Cerebellar cortex (tissue), 1 donor: ENCODE results near the gene CSE1L.
"Not testable (repeated sequence)": the region's sequence is repeated elsewhere in the genome, so short reads cannot be mapped to it uniquely, and the experiment has no call there.

Experiments
- DNase-seq: peaks from one replicate; pipeline ENCODE4 v3.0.0-alpha.2; 2015; ENCODE audit warnings: low spot score

Gene CSE1L, protein sequence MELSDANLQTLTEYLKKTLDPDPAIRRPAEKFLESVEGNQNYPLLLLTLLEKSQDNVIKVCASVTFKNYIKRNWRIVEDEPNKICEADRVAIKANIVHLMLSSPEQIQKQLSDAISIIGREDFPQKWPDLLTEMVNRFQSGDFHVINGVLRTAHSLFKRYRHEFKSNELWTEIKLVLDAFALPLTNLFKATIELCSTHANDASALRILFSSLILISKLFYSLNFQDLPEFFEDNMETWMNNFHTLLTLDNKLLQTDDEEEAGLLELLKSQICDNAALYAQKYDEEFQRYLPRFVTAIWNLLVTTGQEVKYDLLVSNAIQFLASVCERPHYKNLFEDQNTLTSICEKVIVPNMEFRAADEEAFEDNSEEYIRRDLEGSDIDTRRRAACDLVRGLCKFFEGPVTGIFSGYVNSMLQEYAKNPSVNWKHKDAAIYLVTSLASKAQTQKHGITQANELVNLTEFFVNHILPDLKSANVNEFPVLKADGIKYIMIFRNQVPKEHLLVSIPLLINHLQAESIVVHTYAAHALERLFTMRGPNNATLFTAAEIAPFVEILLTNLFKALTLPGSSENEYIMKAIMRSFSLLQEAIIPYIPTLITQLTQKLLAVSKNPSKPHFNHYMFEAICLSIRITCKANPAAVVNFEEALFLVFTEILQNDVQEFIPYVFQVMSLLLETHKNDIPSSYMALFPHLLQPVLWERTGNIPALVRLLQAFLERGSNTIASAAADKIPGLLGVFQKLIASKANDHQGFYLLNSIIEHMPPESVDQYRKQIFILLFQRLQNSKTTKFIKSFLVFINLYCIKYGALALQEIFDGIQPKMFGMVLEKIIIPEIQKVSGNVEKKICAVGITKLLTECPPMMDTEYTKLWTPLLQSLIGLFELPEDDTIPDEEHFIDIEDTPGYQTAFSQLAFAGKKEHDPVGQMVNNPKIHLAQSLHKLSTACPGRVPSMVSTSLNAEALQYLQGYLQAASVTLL

DNA sequence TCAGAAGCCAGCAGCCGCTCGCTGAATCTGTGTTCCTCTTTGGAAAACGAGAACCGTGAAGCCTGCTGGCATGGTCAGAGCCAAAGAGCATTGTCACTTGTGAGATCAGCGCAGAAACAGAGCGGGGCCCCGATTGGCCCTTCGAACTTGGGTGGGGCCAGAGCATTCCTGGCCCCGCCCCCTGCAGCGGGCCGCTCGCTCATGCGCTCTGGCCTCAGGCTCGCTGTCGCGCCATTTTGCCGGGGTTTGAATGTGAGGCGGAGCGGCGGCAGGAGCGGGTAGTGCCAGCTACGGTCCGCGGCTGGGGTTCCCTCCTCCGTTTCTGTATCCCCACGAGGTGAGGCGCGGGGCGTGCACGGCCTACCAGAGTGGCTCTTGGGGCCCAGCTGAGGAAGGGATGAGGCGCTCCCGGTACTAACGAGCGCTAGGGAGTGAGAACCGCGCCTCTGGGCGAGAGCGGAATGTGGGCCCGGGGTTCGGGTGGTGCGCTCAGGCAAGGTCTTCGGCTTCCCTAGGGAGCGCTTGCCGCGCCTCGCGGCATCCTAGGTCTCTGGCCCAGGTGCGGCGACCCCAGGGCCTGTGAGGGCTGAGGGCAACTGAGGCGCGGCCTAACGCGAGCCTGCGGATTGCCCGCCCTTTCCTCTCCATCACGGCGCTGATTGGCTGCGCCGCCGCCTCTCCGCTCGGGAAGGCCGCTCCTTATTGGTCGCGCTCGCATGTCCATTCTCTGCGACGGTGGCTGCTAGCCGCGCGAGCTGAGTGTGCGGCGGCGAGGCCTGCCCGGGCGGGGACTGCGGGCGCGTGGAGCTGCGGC, at the start of gene CSE1L:
CSE1L (plus strand) TSS at position 226 of the 814 bp plus-strand sequence. CDS start 12,152 bp downstream, outside the sequence.
- DNase-seq, result peak; percentile 98

DNA sequence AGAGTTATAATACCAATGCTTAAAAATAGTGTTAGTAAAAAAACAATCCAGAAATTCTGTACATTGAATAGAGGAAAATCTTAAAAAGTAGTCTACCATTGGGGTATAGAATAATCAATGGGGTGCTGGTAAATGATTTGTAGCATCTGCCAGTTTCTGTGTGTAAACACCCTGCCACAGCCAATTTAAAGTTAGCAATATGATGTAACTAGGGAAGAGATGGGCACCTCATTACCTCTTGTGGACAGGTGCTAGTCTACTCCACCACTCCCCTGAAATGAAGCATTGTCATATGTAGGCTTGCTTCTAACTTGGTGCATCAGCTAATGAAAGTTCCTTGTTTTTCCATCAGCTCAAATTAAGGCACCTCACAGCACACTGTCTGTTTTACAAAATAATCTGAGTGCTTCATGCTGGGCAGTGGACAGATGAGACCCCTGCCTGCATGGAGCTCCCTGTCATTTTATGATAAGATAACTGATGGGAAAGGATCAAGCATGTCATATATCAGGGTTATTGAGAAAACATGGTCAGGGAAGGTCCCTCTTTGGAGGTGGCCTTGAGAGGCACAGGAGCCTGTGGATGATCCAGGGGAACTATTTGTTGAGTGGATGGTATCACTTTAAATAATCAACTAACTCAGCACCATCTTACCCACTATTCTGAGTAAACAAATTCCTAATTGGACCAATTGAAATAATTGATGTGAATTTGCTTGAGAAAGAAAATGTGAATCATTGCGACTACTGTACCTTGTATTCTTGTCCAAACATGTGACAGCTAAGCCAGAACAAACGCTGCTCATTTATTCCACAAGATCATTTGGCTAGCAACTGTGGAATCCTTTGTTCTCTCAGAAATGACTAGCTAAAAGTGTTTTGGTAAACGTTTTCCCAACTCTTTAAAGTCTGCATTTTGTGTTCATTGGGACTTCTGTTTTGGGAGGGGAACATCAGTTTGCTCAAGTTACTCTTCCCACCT, 45.9 kb upstream of the CSE1L start:
- DNase-seq, result no peak

DNA sequence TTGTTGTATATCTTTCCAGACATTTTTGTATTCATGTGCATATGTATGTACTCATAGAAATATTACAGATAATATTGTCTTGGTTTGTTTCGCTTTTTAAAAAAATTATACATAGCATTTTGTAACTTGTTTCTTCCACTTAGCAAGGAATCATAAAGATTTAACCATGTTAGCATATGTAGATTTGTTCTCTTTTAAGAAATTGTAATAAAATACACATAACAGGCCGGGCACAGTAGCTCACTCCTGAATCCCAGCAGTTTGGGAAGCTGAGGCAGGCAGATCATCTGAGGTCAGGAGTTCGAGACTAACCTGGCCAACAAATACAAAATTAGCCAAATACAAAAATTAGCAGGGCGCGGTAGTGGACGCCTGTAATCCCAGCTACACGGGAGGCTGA, 44.4 kb upstream of the CSE1L start:
- DNase-seq, result no peak

DNA sequence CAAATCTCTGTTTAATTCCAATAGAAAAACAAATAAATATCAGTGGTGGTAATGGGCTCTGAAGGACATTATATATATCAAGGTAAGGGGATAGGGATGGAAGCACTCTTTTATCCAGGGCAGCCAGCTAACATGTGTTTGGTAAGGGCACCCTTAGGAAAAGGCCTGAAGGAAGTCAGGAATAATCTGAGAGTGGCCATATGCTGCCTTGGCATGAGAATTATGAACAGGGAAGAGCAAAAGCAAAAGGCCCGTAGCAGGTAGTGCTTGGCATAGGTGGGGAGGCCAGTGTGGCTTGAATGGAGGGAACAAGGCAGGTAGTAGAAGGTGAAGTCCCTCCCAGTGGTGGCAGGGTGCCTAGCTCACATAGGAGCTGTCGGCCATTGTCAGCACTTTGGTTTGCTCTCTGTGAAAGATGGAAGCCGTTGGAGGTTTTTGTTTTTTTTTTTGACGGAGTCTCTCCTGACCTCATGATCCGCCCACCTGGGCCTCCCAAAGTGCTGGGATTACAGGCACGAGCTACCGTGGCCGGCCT, 39.6 kb upstream of the CSE1L start:
- DNase-seq, result peak; percentile 70

DNA sequence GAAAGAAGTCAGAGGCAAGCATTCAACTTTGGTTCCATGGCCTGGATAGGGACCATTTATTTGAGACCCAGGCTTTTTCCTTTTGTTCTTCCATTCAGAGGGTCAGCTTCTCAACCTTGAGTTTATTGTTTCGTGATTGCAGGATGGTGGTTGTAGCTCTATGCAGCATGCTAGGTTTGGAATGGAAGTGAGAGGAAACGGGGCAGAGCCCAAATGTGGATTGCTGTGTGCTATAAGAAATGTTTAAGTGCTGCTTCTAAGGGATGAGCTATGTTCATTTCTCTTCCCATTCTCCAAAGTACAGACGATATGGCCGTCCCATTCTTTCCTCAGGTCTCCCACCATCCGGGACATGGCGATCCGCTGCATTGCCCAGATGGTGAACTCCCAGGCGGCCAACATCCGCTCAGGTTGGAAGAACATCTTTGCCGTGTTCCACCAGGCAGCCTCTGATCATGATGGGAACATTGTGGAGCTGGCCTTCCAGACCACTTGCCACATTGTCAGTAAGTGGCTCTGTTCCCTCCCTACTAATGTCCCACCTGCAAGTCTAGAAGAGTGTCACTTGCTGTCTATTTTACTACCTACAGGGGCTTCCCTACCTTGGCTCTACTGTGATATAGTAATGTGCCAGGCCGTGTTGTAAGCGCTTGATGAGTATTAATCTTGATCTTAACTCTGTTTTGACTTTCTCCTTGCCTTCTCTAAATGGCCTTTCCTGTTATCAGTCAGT, 36.0 kb upstream of the CSE1L start:
- DNase-seq, result no peak

DNA sequence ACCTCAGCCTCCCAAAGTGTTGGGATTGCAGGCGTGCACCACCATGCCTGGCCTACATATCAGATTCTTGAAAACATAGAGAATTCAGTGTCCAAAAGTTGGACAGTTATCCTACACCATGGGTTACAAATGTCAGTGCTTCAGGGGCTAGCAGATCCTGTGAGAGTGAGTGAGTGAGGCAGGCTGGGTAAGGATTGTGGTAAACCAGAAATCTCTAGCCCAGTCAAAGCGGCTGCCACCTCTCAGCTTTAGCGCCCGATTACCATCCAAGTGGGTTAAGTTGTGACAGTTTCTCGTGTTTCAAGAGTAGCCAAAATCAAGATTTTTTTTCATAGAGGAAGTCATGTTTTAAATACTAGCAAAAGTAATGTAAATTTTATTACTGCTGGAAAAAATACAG, 21.9 kb upstream of the CSE1L start:
- no peak for DNase-seq

DNA sequence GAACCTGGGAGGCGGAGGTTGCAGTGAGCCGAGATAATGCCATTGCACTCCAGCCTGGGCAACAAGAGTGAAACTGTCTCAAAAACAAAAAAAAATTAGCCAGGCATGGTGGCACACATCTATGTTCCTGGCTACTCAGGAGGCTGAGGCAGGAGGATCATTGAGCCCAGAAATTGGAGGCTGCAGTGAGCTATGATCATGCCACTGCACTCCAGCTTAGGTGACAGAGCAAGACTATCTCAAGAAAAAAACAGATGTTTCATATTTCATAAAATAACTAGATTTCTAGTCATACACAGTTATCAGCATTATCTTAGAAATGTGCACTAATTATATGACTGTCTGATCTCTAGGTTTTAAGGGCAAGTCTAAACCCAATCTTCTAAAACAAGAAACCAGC, 17.9 kb upstream of the CSE1L start:
- DNase-seq, result not testable (repeated sequence)

DNA sequence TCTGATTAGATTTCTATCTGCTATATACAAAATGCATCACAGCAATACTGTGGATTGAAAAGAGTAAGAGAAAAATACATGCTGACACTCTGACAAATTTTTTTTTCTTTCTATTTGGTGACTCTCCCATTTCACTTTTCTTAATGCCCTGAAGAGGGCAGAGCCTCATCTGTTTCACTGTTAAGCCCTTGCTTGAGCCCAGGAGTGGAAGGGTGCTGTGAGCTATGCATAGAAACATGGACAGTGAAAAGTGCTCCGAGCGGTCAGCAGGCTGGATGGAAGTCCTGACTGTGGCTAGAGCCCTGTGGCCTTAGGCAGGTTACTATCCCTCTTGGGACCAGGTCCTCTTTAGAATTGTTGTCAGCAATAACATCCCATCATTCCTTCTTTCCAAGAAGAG, 17.4 kb upstream of the CSE1L start:
- peak; percentile 53 for DNase-seq

DNA sequence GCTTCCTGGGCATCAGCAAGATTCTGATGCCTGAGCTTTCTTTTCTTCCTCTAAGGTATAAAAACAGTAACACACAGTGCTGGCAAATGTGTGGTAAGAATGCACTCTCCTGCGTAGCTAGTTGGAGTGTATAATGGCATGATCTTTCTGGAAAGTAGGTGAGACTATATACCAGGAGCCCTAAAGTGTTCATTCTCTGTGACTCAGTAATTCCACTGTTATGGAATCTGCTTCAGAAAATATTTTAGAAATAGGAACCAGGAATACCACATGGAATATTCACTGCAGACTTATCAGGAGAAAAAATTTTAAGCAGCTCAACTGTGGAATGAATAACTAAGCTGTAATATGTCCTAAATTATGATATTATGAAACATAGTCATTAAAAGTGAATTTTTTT, 16.9 kb upstream of the CSE1L start:
- DNase-seq, result no peak

DNA sequence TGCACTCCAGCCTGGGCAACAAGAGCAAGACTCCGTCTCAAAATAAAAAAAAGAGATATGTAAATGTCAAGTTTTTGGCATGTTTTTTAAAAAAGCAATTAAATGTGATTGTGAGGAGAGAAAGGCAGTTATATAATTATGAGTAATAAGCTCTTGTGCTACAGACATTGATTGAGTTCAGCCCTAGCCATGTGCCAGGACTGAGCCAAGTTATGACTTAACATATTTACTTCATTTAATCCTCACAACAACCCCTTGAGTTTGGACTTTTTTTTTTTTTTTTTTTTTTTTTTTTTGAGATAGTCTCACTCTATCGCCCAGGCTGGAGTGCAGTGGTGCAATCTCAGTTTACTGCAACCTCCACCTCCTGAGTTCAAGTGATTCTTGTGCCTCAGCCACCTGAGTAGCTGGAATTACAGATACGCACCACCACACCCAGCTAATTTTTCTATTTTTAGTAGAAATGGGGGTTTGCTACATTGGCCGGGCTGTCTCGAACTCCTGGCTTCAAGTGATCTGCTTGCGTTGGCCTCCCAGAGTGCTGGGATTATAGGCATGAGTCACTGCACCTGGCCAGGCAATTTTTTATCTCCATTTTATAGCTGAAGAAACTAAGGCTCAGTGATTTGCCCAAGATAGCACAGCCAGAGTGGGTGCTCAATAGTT, 15.0 kb upstream of the CSE1L start:
- no peak for DNase-seq

DNA sequence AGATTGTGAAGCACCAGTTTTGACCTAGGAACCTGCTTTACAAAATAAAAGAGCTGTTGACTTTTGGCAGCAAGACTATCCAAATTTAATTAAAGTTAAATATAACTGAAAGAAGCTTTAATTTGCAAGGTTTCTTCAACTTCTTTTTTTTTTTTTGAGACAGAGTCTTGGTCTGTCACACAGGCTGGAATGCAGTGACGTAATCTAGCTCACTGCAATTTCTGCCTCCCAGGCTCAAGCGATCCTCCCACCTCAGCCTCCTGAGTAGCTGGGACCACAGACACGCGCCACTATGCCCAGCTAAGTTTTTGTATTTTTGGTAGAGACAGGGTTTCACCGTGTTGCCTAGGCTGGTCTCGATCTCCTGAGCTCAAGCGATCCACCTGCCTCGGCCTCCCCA, 13.7 kb upstream of the CSE1L start:
- DNase-seq, result no peak

DNA sequence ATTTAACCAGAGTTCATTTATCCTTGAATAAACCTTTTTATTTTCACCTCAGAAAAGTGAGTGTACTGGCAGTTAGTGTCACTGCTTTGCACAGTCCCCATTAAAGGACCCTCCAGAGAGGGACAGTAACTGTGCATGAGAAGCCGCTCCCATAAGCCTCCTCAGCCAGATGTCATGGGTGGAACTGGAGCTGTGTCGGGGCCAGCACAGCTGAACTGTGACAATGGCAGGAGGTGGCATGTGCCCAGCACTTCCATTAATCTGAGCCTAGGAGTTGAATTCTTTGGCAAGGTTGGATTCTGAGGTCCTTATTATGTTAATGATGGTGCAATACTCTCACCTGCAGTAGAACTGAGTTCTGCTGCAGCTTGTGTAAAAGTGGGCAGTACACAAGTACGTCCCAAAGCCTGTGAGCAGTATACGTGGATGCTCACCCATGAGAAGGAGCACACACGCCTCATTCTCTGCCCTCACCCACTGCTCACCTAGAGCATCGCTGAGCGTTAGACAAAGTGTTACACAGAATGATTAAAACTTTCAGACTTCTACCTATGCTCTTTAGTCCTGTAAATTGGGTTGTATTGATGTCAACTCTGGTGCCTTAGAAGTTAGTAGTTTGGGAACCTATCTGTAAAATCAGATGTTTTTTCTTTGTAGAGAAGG, 11.9 kb upstream of the CSE1L start:
- DNase-seq, result no peak

DNA sequence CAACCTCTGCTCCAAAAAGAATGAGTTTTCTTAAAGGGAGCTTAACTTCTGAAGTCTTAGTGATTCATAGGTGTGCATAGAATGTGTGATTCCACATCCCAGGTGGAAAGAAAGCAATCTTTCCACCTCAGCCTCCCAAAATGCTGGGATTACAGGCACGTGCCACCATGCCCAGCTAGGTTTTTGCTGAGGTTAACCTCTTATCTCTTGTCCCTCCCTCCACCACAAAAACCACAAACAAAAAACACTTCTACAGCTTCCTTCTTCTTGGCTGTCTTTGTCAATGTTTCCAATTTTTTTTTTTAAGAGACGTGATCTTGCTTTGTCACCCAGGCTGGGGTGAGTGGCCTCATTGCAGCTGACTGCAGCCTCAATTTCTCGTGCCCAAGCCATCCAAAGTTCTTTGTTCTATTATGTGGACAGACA, 8.1 kb upstream of the CSE1L start:
- DNase-seq, result no peak

DNA sequence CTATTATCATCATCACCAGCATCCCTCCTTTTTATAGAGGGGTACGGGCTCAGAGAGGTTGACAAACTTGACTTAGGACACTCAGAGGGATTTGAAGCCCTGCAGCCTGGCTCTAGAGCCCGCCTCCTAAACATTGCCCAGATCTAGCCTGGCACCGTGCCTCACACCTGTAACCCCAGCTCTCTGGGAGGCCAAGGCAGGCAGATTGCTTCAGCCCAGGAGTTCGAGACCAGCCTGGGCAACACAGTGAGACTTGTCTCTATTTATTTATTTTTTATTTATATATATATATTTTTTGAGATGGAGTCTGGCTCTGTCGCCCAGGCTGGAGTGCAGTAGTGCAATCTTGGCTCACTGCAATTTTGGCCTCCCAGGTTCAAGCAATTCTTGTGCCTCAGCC, 6.3 kb upstream of the CSE1L start:
- DNase-seq, result no peak

DNA sequence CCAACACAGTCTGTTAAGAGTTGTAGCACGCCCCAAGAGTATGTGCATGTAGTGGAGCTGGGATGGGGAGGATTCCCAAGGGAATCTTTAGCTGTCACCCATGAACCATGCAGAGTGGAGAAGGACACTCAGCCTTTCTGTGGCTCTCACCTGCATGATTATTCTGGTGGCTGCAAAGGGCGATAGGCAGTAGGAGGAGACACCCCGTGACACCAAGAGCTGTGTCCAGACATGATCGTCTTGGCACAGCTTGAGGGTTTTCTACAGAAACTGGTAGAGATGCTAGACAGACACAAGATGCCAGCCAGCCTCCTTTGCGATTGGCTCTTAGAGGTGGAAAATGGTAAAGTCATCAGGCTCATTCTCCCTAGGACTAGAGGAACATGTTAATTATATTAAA, 3.1 kb upstream of the CSE1L start:
- DNase-seq, result no peak

DNA sequence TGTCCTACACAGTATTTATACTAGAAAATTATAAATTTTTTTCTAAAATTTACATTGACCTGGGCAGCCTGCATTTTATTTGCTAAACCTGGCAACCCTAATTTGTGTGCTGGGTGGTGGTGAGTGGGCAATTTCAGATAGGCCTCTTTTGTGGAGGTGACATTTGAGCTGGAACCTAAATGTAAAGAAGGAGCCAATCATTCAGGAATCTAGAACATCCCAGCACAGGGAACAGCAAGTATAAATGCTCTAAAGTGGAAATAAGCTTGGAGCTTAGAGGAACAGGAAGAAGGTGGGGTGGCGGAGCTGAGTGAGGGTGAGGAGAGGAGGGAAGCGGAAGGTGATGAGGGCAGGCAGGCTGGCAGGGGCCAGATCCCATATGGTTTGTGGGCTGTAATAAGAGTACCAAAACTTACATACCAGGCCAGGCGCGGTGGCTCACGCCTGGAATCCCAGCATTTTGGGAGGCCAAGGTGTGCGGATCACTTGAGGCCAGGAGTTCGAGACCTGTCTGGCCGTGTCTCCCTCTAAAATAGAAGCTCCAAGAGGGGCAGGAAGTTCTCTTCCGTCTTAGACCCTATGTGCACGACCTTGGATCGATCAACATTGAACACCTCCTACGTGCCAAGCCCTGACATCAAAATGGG, 549 bp upstream of the CSE1L start:
- DNase-seq, result no peak

DNA sequence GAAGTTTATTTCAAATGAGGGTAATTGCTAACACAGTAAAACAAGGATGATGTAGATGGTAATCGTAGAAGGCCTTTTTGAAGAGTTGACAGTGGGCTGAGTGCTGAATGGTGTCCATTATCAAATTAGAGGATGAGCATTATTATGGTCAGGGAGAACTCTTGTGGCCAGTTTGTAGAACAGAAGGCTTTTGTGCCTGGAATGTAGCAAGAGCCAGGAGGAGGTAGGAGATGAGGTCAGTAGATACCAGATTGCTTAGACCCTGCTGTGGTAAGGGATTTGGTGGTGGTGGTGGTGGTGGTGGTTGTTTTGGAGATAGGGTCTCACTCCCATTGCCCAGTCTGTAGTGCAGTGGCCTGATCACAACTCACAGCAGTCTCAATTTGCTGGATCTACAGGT, 6.2 kb downstream of the CSE1L start:
- DNase-seq, result no peak

DNA sequence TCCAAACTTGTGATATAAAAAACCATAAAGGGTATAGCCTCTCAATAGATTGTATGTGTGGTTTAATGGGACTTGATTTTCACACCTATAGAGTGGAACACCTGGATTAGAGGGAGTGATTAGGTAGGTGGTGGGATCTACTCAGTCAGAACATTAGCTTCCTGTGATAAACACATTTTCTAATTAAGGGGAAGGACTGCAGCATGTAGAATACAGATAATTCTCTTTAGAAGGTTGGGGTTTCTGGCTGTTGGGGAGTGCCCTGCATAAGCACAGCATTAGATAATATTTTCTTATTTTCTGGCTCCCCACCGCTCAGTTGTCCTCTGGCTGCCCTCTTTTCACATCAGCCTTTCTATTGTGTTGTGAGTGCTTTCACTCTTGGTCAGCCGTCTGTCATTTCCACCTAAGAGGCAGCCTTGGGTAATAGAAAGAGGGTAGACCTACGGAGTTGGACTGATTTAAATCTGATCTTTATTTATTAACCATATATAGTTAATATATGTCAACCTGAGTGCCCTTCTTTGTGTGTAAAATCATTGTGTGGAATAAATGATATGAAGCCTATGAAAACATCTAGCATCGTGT, 8.0 kb downstream of the CSE1L start:
- DNase-seq, result no peak
